GM10266 (cell line): ENCODE data around the gene SLIT3.

ENCODE experiments used
- DNase-seq: peaks from one replicate; pipeline ENCODE4 v3.0.0; 2012; ENCODE audit errors: extremely low spot score
- CTCF ChIP-seq: IDR thresholded peaks from 2 replicates; pipeline ENCODE4 v1.5.1; 2012; ENCODE audit warnings: mild to moderate bottlenecking, low read depth; ENCODE audit not compliant: control insufficient read depth, insufficient read depth; ENCODE audit errors: missing control alignments

The SLIT3 gene

DNA sequence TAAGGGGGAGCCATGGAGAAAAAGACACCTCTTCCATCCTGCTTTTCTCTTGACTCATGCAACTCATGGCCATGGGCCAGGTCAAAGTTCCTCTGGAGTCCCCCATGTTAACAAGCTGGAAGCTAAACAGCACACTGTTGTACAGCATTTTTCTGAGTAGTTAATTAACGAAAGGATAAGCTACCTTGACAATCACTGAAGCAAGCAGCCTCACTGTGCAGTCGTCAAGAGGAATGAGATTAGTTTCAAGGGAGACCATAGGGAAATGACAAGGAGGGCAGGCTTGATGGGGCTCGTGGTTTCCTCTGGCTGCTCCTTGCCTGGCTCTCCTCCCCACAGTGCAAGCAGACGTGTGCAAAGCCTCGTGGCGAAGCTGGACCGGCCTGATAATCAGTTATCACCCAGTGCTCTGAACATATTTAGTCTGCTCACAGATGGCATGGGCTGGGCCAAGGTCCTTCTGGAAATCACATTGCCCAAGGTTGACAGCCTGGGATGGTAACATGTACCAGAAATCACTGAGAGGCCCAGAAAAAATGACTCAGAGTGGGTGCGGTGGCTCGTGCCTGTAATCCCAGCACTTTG lies 209.5 kb downstream of the SLIT3 start:
- no peak for TF ChIP-seq CTCF
- DNase-seq = no peak

GRCh38 chr5:169089343-169089742 lies 211.6 kb downstream of the SLIT3 start:
- TF ChIP-seq CTCF = no peak
- no peak for DNase-seq

DNA sequence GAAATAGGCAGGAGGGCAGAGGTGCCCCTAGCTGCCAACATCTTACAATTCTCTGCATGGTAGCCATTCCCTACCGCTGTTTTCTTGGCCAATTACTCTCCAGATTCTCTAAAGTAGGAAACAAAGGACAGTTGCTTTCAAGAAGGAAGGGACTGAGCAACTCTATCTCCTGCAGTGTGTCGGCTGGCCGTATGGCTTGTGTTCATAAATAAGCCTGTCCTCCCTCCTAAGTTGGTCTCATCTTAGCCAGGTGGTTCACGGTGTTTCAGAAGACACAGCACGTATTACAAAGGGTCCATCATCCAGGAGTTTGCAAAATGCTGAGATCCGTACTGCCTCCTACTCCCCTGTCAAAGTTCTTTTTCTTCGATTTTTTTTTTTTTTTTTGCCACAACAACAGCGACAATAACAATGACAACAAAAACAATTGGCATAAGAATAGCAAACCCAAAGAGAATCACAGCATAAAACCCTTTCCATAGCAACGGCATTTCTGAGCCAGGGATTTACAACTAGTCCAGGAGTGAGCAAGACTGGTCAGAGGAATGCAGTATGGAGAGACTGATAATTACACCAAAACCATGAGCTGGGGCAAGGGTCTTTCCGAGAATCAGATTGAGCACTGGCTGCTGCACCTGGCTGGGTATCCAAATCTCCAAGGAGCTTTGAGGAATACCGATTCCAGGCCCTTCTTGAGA lies 212.8 kb downstream of the SLIT3 start:
- DNase-seq = no peak
- TF ChIP-seq CTCF = no peak

- TF ChIP-seq CTCF = no peak
- no peak for DNase-seq
Observed at GRCh38 chr5:169085636-169086035, 215.3 kb downstream of the SLIT3 start.

- TF ChIP-seq CTCF = no peak
- DNase-seq = no peak
Observed at GRCh38 chr5:169085212-169085611, 215.7 kb downstream of the SLIT3 start.

DNA sequence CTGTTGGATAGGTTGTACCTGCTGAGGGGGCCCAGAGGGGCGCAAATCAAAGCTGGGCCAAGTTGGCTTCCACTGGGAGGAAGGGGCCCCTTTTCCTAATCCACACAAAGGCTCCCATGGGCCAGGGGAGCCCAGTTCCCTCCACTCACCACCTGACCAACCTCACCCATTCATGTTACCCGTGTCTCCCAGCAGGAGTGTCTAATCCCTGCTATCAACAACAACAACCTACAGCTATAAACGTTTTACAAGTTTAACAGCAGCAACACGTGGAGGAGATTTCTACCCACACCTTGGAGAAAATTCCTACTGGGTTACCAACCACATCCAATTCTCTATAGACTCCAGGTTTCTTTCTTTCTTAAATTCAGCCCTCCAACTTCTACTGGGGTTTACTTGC lies 216.2 kb downstream of the SLIT3 start:
- no peak for TF ChIP-seq CTCF
- no peak for DNase-seq

DNA sequence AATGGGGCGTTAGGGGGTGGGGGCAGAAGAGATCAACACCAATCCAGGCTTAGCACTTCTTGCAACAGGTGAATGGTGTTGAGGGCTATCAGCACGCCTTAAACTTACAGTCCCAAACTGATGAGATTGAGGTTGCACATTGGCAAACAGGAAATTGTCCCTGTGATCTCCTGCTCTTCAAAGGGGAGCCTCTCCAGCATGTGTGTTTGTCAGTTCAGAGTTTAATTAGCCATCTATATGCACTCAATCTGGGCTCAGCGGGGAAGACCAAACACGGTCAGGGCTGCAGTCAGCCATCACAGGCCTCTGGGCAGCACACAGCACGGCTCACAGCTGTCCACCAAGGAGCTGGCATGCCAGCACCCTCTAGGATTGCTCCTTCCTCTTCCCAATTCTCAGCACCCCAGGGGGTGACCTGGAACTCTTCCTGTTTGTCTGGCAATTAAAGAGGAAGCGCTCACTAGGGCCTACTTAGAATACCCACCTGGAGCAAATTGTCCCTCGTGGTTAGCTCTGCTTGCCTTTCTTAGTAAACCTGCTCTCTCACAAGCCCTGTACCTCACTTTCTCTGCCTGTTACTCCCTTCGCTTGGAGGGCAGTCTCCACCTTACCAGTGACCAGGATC lies 217.4 kb downstream of the SLIT3 start:
- no peak for TF ChIP-seq CTCF
- no peak for DNase-seq
